GM21526 (cell line): Measurements from ENCODE around the gene ANO10.
"Not testable (repeated sequence)": the region's sequence is repeated elsewhere in the genome, so short reads cannot be mapped to it uniquely, and the experiment has no call there.

Experiments used
- ATAC-seq: cut with Tn5 transposase; IDR thresholded peaks from one replicate; pipeline ENCODE4 v1.9.1; 2021; ENCODE audit warnings: moderate library complexity; ENCODE audit not compliant: unreplicated experiment, low FRiP score

ANO10 gene

DNA sequence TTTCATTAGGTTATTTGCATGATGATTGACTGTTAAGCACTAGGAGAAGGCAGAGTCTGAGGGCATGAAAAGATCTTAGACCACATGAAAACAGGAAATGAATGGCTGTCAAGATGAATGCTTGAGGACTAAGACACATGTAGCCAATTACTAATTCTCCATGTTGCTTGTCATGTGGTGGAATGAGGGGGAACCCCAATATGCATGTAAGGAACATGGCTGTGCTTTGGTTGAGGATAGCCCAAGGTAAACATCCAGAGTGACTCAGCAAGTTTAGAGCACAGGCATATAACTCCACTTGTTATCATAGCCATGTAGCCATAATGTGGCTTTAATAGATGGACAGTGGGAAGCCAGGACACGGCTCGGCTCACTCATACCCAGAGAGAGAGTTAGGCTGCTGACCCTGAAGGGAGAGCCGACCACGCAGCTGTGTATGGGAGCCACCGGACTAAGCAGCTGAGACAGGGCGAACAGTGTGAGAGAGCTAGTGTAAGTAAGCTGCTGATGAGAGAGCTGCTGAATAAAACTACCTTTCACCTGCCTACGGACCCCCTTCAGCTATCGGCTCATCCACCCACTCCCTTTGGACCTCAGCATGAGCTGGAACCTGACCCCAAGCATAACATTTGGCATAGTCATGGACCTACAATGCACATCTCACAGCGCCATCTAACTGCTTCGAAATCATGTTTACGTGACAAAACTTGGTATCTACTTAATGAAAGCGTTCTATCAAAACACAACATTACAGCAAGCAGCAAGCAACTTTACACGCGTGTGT, 37.6 kb downstream of the ANO10 start:
- no peak for ATAC-seq

DNA sequence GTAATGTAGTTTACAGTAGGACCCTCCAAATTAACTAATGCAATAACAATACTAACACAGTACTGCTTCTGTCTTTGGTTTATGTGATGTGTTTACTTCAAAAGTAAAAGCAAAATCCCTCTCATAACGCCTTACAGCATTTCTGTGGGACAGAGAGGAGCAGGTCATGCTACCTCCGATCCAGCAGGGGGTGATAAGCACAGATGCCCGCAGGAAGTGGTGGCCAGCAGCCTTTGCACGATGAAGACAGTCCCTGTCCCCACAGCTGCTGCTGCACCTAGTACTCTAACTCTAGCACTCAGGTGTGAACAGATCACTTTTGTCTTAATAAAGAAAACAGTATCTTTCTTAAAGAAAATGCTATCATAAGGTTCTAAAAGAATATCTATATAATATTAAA, 38.3 kb downstream of the ANO10 start:
- no peak for ATAC-seq

DNA sequence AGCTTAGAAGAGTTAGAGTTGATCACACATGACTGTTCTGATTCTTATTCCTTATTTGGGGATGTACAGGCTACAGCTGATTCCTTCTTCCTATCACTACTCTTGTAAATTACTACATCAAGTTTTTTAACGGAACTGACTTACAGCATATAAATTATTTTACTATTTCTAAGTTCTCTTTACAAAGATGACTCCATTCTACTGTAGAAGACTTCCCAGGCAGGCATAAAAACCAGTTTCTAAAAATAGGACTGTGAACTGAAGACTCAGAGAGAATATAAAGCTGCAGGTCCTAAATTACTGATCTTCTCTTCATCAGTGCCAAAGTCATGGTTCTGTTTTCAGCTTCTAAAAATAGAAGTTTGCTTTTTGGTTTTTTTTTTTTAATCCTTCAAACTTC, 38.9 kb downstream of the ANO10 start:
- ATAC-seq = no peak

DNA sequence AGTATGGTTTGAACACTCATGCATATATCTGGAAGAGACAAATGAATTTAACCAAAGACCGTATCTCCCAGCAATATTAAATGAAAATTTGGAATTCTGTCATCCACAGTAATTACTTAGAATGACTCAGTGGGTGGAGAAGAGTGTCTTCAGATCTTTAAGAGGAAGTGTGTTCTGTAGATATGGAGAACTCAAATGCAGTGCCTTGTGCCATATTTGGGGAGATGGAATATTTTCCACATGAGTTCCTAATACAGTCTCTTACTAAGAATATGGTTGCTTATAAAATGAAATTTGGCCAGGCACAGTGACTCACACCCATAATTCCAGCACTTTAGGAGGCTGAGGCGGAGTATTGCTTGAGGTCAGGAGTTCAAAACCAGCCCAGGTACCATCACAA, 40.5 kb downstream of the ANO10 start:
- no peak for ATAC-seq

DNA sequence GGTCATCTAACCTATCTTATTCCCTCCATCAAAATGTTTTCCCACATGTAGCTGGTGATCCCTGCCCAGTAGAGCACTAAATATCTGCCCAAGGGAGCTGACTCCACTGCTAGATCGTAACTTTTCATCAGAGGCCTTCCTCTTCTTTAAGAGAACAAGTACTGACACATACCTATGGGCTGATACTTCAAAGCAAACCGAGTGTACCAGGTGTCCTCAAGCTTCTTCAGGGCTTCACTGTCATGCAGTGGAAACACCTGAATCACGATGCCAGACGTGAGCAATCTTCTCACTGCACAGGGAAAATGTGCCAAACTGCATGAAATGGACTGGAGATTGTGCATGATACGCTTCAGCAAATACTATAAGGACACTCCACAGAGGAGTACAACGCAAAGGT, 41.6 kb downstream of the ANO10 start:
- no peak for ATAC-seq

DNA sequence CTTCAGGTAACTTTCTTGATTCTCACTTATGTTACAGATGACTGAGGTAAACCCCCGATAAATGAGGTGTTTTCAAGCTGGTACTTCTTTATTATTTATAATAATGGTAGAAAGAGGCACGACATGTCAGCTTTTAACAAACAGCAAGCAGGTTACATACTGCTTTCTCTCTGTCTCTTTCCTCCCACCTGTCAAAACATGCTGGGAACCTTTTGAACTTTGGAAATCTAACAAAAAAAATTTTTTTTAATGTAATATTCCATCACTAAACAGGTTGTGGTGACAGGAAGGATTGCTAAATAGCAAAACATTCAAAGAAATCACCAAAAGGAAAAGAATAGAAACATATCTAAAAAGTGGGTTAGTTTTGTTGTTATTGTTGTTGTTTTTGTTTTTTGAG, 48.2 kb downstream of the ANO10 start:
- no peak for ATAC-seq

DNA sequence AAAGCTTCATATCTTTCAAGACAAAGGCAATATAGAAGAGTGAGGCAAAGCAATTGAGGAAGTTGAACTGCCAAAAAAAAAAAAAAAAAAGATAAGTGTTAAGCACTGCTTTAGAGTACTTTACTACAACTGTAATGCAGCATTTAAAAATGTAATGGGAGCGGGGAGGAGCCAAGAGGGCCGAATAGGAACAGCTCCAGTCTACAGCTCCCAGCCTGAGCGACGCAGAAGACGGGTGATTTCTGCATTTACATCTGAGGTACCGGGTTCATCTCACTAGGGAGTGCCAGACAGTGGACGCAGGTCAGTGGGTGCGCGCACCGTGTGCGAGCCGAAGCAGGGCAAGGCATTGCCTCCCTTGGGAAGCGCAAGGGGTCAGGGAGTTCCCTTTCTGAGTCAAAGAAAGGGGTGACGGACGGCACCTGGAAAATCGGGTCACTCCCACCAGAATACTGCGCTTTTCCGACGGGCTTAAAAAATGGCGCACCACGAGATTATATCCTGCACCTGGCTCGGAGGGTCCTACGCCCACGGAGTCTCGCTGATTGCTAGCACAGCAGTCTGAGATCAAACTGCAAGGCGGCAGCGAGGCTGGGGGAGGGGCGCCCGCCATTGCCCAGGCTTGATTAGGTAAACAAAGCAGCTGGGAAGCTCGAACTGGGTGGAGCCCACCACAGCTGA, 56.0 kb downstream of the ANO10 start:
- not testable (repeated sequence) for ATAC-seq

DNA sequence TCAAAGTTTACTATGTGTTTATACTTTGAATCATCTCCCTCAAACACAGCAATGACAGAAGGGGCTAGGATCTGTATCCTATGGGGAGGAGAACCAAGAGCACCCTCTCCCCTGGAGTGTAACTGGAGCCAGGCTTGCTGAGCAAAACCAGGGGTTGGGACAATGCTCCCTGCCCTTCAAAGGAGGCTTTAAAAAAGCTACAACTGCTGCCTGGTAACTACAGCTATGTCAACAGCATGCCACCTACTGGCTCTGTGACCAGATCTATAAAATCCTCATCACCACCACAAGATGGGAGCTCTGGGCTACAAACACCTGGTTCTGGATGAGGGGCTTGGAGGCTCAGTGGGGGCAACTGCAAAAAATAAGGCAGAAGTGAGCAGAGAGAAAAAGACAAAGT, 61.9 kb downstream of the ANO10 start:
- no peak for ATAC-seq

DNA sequence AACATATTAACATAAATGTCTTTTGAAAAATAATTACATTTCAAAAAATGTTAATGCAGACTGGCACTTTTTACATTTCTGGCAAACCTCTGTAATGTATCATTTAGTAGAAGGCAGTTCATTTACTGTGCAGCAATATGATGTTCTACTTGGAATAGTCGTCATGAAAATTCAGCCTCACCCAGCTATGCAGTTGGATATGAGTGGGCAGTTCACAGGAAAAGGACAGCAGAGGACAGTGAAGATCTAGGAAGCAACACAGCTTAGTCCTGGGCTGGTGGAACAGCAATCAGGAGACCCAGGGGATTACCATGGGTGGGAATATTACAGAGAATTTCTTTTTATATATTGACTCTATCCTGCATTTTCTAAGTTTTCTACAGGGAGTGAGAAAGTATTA, 63.6 kb downstream of the ANO10 start:
- ATAC-seq = no peak

DNA sequence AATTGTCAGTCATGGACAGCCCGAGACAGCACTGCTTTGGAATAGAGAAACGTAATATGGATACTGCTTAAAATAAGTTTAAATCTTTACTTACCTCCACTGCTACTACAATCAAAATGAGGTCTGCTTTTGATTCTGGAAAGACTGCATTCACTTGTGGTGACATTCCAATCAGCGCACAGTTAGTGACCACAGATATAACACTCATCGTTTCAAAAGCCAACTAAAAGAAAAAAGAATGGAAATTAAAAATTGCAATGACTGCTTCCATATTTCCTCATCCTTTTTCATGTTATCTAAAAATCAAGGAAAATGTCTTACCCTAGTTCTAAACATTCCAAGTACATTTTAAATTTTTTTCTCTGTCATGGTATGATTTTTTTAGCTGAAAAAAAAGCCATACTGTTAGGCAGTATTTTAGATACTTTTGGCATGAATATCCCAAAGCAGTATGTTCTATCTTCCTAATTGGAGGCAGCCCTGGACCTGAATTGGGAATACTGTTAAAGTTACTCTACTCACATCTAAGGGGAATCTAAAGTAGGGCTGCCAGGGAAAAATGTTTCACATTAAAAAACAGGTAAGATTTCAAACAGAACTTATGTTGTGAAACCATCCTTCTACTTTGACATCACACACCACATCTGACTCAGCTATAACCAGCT, 72.1 kb downstream of the ANO10 start:
- no peak for ATAC-seq

DNA sequence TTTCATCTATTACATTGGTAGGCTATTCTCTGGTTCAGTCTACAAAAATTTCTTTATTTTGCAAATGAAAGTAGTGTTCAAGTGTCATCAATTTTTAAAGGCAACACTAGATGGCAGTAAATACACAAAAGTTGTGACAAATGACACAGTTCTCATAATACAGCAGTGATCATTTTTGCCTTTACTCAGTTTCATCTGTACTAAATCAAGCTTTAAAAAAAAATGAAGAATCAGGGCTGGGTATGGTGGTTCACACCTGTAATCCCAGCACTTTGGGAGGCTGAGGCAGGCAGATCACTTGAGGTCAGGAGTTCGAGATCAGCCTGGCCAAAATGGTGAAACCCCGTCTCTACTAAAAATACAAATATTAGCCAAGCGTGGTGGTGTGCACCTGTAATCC, 77.5 kb downstream of the ANO10 start:
- not testable (repeated sequence) for ATAC-seq

DNA sequence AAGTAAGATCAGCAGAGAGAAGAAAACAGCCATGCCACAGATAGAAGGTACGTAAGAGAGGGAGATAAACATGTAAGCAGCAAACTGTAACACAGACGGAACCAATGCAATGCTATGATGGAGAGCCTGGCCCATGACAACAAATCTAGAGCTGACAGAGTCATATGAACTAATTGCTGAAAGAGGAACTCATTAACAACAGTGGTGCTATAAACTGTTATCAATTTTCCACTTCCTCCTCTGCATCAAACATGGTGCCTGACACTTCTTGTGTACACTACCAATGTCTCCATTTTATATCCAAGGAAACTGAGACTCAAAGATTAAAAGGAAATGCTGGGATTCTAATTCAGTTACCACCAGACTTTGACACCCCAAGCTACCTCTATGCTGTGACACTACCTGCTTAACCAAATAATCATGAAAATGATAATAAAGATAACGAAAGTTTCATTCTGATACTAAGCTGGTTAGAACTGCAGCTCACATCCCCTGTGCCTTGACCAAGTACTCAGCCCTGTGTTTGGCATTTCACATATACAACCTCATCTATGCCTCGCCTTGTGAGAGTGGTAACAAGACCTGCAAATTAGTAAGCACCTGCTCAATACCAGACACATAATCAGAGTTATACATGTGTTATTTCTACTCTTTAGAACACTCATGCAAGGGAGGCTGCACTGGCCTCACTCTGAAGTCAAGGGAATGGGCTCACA, 79.3 kb downstream of the ANO10 start:
- no peak for ATAC-seq

DNA sequence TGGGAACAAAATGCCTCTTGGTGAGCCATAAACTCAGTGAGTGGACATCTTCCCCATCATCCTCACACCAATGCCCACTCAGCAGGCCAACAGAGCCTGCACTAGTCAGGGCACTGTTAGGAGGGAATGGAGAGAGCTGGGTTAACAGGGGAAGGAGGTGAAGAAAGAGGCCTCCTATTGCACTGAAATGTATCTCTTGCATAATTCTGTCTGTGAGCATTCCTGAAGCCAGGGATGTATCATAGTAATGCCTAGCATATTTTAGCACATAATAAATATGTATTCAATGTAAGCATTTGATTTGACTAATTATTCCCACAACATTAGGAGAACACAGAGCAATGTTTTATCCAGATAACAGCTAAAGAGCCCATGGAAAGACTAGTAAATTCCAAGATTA, 81.2 kb downstream of the ANO10 start:
- no peak for ATAC-seq

DNA sequence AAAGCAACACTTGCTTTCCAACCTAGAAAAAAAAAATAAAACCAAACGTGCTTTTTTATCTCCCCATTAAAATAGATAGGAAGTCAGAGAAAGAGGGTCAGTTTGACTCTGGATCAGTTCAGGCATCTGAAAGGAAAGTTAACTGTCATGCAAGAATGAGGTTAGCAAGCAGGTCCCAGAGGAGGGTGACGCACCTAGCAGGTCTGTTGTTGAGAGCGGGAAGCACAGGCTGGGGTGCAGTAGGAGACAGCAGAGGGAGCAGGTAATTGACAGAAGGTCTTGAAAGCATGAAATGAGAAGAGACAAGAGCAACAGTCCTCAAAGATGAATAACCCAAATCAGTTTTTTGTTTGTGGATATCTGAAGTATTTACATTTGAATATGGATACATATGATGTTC, 82.5 kb downstream of the ANO10 start:
- no peak for ATAC-seq

DNA sequence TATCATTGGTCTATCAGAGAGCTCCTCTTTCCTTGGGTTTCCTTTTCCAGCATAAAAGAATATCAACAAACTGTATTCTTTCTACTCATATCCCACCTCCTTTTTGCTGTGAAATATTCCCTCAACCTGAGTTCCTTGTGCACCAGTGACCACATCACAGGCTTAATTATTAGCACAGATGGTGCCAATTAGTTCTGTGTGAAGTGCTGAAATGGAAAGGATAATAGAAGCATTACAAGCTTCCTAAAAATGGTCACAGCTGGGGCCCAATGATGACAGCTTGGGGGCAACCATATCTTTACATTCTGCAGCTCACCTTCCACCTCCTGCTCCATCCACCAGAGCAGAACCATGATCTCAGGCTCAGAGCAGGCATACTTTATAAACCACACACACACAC, 84.6 kb downstream of the ANO10 start:
- no peak for ATAC-seq

DNA sequence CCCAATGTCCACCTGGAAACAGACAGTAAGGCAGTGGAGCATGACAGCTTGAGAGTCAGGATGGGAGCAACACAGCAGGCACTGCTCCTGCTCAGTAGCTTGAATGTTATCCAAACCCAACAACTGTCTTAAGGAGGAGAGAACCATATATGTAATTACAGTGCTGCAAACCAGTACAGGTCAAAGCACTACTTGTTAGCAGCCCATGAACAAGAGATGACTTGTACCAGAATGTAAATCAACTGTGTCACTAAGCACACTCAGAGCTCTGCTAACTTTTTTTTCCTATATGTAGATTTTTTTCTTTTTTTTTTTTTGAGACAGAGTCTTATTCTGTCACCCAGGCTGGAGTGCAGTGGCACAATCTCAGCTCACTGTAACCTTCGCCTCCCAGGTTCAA, 87.1 kb downstream of the ANO10 start:
- ATAC-seq = no peak

DNA sequence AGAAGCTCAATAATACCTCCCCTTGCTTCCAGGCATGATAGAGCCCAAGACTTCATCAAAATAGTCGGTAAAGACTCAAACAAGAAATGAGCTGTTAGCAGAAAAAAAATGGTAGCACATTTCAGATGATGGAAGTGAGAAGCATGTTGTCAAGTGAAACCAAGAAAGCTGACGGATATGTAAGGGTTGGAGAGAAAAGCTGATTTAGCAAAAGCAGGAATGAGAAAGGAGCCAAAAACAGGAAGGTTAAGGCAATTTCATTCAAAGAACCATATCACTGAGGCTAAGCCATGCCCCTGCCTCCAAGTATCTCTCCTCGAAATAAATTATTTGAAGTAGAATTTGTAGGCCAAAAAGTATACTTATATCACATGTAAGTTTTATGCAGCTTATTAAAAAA, 88.8 kb downstream of the ANO10 start:
- no peak for ATAC-seq

DNA sequence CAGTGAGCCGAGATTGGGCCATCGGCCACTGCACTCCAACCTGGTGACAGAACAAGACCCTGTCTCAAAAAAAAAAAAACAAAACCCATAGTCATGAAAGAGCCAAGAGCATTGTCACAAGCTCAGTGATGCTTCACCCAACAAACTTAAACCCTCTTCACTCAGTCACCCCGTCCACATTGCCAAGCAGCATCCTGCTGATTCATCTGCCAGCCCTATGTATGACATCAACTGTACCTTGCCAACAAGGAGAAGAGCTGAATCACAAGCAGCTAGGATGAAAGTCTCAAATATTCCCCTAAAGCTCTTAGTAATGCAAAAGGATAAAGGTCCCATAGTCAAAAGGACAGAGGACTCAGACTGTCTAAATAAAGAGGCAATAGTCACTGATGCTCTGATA, 90.0 kb downstream of the ANO10 start:
- no peak for ATAC-seq

DNA sequence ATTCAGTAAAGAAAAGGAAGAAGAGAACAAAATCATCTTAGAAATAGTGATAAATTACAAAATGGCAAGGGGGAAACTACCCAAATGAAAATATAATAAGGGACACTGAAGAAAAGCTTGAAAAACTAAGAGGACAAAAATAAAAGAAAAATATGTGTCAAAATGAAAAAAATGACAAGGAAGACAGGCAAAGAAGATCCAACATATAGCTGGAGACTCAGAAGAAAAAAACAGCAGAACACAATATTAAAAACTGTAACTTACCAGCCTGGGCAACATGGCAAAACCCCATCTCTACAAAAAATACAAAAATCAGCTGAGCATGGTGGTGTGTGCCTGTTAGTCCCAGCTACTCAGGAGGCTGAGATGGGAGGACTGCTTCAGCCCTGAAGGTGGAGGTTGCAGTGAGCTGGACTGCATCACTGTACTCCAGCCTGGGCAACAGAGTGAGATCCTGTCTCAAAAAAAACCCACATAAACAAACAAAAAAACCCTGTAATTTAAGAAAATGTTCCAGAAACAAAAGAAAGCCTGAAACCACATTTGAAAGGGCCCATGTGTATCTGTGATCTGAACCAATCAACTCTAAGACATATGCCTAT, 93.2 kb downstream of the ANO10 start:
- ATAC-seq = no peak

DNA sequence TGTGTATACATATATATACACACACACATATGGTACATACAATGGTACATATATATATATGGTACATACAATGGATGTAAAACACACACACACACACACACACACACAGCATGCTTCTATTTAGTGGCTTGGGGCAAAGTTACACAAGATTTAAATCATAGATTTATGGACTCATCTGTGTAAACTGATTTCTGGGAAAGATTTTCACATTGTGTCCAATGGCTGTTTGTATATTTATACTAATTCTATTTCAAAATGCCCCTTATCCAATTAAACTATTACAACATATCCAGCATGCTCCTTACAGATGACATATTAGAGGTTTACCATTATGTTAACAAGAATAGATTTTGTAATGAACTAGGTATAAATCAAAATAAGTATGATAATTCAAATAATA, 94.9 kb downstream of the ANO10 start:
- no peak for ATAC-seq
